Measurements from ENCODE around the gene CIAO3.

- TF ChIP-seq CTCF (IDR thresholded peaks at IDR 0.05) (no peak), POLR2A (IDR thresholded peaks at IDR 0.05) (no peak)
Measured at GRCh38 chr16:687499-687898, 53.3 kb downstream of the CIAO3 start.

Data from prostate gland (tissue), 2 donors.